ENCODE measurements around the gene POLR2E. TPM values are rescaled to one million over a fixed set of nuclear protein-coding genes. Genes with fewer than 3 reads are reported as not detected.
A peak's percentile ranks its signal among the peaks of the same experiment; 100 is the strongest.

POLR2E gene
- total and polyA plus RNA-seq, 2 donors (not counting 1 experiment from before 2014, with no cell fraction given): 103 to 121 TPM

- ChIA-PET POLR2A (interaction anchor here (0.6 to 1.1 kb wide), 5 partner anchors 10 to 979 kb away, joined by 3 to 7 read pairs (median 5); no protein-coding TSS in a partner anchor), CTCF (interaction anchor here (0.8 to 3.9 kb wide), 6 partner anchors 10 to 158 kb away, joined by 4 to 62 read pairs (median 10); partner anchors contain the start of genes ATP5F1D, CBARP and CIRBP)
- Histone ChIP-seq H3K4me1 (ENCODE audit: control insufficient read depth in 2 of 2, insufficient read depth in 2 of 2, low read length in 2 of 2) (peaks cover 6 to 23% of the 10 kb centered on the region in 2 donors), H3K9ac (ENCODE audit: low read length) (no peak overlapping the region), H3K4me3 (ENCODE audit: control extremely low read depth in 1 of 5, extremely low read depth in 1 of 5, insufficient read depth in 1 of 5, low read depth in 2 of 5, low read length in 4 of 5) (no peak overlapping the region), H4K20me1 (ENCODE audit: control insufficient read depth, insufficient read depth, low read length, poor library complexity, severe bottlenecking) (peaks cover 42% of the 10 kb centered on the region), H2AFZ (ENCODE audit: insufficient read depth, low read depth, low read length, poor library complexity, severe bottlenecking) (no peak overlapping the region), H3K27me3 (replicated peaks in 1 of 4; ENCODE audit: control extremely low read depth in 1 of 4, control insufficient read depth in 3 of 4, insufficient read depth in 4 of 4, low read length in 3 of 4) (no peaks in the 10 kb centered on the region), H3K9me3 (ENCODE audit: control extremely low read depth in 1 of 3, control insufficient read depth in 2 of 3, insufficient read depth in 1 of 3, low read length in 2 of 3) (no peaks in the 10 kb centered on the region), H3K4me2 (replicated peaks; ENCODE audit: low read depth, low read length, poor library complexity, severe bottlenecking) (no peak overlapping the region), H3K36me3 (replicated peaks in 1 of 2; ENCODE audit: control extremely low read depth in 1 of 2, control insufficient read depth in 1 of 2, extremely low read depth in 1 of 2, insufficient read depth in 2 of 2, low read length in 1 of 2) (peaks cover 0 to 48% of the 10 kb centered on the region in 2 experiments), H3K79me2 (ENCODE audit: control insufficient read depth, insufficient read depth, low read length) (peaks cover 15% of the 10 kb centered on the region), H3K27ac (ENCODE audit: low read length in 2 of 2) (no peak overlapping the region)
- Mint-ChIP-seq H3K4me1 (peaks cover 10% of the 10 kb centered on the region), H3K27ac (no peak overlapping the region), H3K9me3 (ENCODE audit: insufficient read depth) (no peaks in the 10 kb centered on the region), H3K27me3 (no peaks in the 10 kb centered on the region), H3K4me3 (no peak overlapping the region)
- ATAC-seq (ENCODE audit: low read depth) (no peak), DNase-seq (peak; percentile 42)
- no peak for TF ChIP-seq CTCF (IDR thresholded peaks at IDR 0.05)
- TF ChIP-seq EZH2 (IDR thresholded peaks at IDR 0.05; ENCODE audit: borderline replicate concordance, insufficient read depth, low read depth, low read length, poor library complexity, severe bottlenecking): no peak
- 97% methylated on average over 14 of the region's 18 CpGs for WGBS (ENCODE audit: insufficient coverage)
- intact Hi-C loops (cut with micrococcal nuclease): loop anchor here (2.0 to 5.0 kb wide), 2 partner anchors 21 to 81 kb away; no protein-coding TSS in a partner anchor
Observed at GRCh38 chr19:1111641-1112267, 16.6 kb upstream of the POLR2E start.

Measured in B cell (primary cell).